MM.1S (cell line): ENCODE results near the gene CNTD1.

Source experiments
- EZH2 ChIP-seq: fragments of 300-600 bp; sonication (generic); optimal IDR thresholded peaks from 2 replicates; pipeline ENCODE3; 2017; ENCODE audit warnings: low read depth, mild to moderate bottlenecking, antibody characterized with exemption, low read length, mixed read lengths
- TF ChIP-seq, protein P1 (sequence below): fragments of 300-600 bp; sonication (generic); IDR thresholded peaks from 2 replicates; pipeline ENCODE4 v1.5.1; 2016; ENCODE audit warnings: antibody characterized with exemption, low read length, mixed read lengths

DNA sequence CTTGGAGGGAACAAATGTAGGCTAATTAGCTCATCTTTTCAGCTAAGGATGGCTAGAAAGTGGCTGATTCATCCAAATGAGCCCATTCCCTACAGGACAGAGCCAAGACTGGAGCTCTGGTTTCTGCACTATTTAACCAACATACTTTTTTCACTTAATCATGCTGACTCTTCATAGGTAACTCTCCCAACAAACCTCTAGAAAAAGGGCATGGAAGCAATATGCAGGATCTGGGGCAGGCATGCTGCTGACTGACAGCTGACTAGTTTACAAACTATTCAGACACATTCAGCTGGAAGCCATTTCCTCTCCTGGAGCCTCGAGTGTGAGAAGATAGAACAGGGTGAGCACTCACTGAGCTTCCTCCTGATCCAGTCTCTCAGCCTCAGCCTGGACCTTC lies 19.2 kb downstream of the CNTD1 start:
- TF ChIP-seq, protein P1, sequence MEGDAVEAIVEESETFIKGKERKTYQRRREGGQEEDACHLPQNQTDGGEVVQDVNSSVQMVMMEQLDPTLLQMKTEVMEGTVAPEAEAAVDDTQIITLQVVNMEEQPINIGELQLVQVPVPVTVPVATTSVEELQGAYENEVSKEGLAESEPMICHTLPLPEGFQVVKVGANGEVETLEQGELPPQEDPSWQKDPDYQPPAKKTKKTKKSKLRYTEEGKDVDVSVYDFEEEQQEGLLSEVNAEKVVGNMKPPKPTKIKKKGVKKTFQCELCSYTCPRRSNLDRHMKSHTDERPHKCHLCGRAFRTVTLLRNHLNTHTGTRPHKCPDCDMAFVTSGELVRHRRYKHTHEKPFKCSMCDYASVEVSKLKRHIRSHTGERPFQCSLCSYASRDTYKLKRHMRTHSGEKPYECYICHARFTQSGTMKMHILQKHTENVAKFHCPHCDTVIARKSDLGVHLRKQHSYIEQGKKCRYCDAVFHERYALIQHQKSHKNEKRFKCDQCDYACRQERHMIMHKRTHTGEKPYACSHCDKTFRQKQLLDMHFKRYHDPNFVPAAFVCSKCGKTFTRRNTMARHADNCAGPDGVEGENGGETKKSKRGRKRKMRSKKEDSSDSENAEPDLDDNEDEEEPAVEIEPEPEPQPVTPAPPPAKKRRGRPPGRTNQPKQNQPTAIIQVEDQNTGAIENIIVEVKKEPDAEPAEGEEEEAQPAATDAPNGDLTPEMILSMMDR = no peak
- no peak for TF ChIP-seq EZH2
